Omental fat pad (tissue), 4 donors: Measurements from ENCODE around the gene SERTAD2. TPM values are rescaled to one million over a fixed set of nuclear protein-coding genes. Genes with fewer than 3 reads are reported as not detected.

Experiments used
- ATAC-seq: fragments of 150-250 bp; one replicate; pipeline ENCODE4 v1.9.1; 2016; ENCODE audit warnings: mild to moderate bottlenecking, moderate library complexity; ENCODE audit not compliant: low FRiP score
- DNase-seq: peaks from one replicate; pipeline ENCODE4 v3.0.0-alpha.2; 2019; ENCODE audit warnings: low spot score
- total RNA-seq, 4 donors: library from RNA; depleted of rRNA; stranded (reverse); fragments of >200 nt; gene quantifications; one replicate each; pipeline ENCODE4 v1.1.0, GENCODE V29; 2016
- TF ChIP-seq, protein P1 (sequence below), 3 donors: fragments of 450-650 bp; IDR thresholded peaks; one replicate each; pipeline ENCODE4 v1.5.1; 2016 to 2017; ENCODE audit warnings: antibody characterized with exemption in 3 of 3, mild to moderate bottlenecking in 3 of 3, moderate library complexity in 2 of 3

The SERTAD2 gene
- total RNA-seq, 4 donors from 2014 or later = 13.1 to 42.2 (median 16.6) TPM

DNA sequence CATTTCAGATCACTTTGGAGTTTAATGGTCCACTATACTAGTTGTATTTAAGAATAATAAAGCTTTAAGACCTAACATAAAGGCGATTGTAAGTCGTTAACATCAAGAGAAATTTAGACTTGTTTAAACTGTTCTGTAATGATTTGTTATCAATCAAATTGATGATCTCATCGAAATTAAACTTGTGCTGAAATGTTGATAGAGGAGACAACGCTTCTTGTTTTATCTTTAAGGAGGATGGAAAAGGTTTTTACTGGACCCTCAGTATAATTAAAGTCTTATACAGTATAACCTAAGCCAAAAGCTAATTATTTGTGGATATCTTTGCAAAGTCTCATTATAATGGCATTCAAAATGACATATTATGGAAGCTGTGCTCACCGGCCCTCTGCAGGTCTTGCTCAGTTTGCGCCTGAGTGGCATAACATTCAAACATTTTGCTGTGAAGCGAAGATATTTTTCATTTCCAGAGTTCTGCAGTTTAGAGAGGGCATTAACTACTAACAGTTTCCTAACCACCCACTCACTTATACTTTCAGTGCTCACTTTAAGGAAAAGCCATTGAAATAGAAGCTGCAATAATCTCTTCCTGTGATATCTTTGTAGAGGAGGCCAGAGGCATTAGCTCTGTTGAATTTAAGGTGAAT is 1.4 kb upstream of the SERTAD2 start:
- TF ChIP-seq, protein P1, sequence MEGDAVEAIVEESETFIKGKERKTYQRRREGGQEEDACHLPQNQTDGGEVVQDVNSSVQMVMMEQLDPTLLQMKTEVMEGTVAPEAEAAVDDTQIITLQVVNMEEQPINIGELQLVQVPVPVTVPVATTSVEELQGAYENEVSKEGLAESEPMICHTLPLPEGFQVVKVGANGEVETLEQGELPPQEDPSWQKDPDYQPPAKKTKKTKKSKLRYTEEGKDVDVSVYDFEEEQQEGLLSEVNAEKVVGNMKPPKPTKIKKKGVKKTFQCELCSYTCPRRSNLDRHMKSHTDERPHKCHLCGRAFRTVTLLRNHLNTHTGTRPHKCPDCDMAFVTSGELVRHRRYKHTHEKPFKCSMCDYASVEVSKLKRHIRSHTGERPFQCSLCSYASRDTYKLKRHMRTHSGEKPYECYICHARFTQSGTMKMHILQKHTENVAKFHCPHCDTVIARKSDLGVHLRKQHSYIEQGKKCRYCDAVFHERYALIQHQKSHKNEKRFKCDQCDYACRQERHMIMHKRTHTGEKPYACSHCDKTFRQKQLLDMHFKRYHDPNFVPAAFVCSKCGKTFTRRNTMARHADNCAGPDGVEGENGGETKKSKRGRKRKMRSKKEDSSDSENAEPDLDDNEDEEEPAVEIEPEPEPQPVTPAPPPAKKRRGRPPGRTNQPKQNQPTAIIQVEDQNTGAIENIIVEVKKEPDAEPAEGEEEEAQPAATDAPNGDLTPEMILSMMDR (IDR thresholded peaks at IDR 0.05) = no peak
- DNase-seq = no peak
- no peak for ATAC-seq

DNA sequence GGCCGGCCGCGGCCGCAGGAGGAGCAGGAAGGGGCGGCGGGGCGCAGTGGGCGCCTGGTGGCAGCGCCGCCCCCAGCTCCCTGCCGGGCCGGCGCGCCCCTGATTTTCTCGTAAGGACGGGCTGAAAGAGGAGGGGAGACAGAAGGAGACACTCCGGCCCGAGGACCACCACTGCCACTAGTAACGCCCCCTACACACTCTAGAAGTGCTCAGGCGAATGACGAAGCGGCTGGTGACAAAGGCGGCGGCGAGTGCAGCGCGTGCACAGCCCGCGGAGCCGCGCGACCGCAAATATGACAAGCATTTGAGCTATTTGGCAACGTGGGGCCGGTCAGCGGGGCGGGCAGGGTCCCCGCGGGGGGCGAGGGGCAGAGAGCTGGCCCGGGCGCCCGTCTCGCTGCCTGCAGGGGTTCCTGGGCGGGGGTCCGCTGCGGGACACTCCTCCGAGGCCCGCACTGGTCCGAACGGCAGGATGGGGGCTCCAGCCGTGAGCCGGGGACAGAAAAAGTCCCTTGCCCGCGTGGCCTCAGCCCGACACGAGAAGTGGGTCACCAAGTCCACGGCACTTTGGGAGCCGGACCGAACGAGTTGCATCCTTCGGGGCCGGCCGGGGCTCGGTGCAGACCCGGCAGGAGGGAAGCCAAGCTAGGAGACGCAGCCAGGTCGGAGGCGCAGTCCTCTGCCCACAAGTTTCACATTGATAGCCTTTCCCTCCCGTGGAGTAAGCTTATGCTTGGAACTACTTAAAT is 524 bp upstream of the SERTAD2 start:
- TF ChIP-seq, protein P1 (IDR thresholded peaks at IDR 0.05) = no peak
- ATAC-seq (peak; percentile 60), DNase-seq (no peak)

DNA sequence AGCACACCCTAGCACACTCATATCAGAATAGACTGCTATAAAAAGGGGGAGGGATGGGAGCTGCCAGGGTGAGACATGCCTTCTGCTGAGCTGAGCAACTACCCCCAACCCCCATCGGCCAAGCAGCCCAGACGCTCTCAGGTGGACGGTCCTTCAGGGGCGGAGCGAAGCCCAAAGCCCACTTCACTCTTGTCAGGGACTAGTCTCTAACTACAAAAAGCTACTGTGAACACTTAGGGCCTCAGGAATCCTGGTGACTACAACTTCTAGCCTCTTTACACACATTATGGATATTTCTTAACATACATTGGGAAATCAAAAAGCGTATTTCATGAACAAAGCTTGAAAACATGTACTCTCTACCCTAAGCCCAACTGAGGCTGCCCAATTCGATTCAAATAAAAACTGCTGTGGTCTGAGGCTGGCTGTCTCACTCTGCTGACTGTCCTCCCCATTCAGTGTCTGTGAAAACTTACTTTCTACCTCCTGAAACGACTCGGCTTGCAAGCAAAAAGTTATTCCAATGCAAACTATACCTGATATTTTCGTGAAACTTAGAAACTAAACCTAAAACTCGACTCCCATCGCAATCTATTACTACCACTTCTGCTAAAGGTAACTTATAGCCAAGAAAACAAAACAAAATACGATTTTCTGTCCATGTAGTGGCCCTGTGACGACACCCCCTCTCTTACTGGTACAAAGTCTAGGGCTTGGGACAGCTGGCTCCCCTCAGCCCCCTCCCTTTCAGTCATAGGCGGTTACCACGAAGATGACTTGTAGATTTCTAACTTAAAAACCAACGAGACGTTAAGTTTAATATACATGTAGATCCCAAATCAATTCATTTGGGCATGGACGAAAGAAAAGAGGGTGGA is 1.2 kb downstream of the SERTAD2 start:
- DNase-seq = no peak
- TF ChIP-seq, protein P1 (IDR thresholded peaks at IDR 0.05) = no peak
- ATAC-seq = peak; percentile 53

DNA sequence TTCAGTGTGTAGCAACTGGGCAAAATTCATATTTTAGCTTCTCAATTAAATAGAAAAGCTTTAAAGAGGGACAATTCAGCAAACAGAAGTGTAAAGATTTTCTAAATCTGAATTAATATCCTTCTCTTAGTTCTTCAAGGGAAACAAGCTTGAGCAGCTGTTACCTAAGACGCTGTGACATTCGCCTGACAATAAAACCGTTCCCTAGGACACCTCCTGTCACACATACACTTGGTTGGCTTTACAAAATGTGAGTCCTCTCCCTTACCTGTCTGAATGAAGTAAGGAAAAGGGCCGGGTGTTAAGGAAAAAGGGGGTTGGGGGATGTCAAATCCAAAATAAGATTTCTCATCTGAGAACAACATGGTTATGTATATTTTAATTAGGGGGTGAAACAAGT is 2.1 kb downstream of the SERTAD2 start:
- no peak for ATAC-seq
- no peak for DNase-seq
- TF ChIP-seq, protein P1 (IDR thresholded peaks at IDR 0.05) = no peak

DNA sequence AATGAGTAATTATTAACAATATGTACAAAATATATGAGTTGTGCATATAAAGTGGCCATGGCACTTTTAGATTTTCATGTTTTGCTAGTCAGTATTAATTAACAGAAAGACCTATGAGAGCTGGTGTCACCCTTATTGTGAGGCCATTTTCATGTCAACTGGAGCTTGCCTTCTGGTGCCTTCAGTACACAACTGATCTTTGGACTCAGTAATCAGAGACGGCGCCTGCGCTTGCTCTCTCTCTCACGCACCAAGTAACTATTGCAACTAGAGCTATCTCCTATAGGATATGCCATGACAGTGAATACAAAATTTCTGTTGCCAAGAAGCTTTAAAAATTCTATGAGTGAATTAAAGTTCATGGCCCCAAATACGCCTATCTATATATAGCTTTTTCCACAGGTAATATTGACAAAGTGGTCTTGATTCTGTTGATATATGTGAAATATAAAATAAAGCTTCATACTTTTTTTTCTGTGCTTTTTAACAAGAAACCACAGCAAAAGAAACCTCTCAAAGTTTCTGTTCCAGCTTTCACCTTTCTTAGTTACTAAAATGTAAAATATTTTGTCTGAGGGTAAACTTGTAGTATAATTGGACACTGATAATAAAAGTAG is 2.9 kb downstream of the SERTAD2 start:
- DNase-seq (no peak), ATAC-seq (no peak)
- TF ChIP-seq, protein P1 (IDR thresholded peaks at IDR 0.05) = no peak

DNA sequence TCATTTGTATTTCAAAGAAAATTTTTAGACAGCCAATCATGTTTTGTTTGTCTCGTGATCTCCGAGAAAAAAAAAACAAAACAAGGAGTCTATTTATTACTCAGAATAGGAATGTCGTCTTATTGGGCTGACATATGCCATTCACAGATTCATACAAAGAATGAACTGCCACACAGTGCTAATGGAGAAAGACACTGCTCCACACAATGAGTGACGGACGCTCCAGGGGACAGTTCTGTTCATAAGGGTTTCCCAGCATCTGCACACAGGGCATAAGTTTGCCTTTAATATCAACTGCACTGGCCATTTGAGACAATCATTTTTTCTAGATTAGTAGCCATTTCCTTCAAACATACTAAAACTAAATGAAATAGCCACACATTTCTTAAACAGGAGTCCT is 3.4 kb downstream of the SERTAD2 start:
- DNase-seq (no peak), ATAC-seq (no peak)
- TF ChIP-seq, protein P1 (IDR thresholded peaks at IDR 0.05) = no peak
